Peyer's patch (tissue), 4 donors: ENCODE measurements around the gene MAP3K19.

Experiments
- POLR2A ChIP-seq, 2 donors: fragments of 450-650 bp; IDR thresholded peaks; one replicate each; pipeline ENCODE4 v1.5.1; 2017; ENCODE audit warnings: antibody characterized with exemption in 2 of 2, mild to moderate bottlenecking in 2 of 2, moderate library complexity in 2 of 2
- TF ChIP-seq, protein P1 (sequence below), 6 experiments: fragments of 450-650 bp in 4 of 6; fragments of 200-600 bp in 2 of 6; sonication (generic) in 1 of 6; IDR thresholded peaks; one replicate each; pipeline ENCODE4 v1.5.1; 2017 to 2019; ENCODE audit warnings: antibody characterized with exemption in 6 of 6, mild to moderate bottlenecking in 3 of 6, moderate library complexity in 1 of 6

DNA sequence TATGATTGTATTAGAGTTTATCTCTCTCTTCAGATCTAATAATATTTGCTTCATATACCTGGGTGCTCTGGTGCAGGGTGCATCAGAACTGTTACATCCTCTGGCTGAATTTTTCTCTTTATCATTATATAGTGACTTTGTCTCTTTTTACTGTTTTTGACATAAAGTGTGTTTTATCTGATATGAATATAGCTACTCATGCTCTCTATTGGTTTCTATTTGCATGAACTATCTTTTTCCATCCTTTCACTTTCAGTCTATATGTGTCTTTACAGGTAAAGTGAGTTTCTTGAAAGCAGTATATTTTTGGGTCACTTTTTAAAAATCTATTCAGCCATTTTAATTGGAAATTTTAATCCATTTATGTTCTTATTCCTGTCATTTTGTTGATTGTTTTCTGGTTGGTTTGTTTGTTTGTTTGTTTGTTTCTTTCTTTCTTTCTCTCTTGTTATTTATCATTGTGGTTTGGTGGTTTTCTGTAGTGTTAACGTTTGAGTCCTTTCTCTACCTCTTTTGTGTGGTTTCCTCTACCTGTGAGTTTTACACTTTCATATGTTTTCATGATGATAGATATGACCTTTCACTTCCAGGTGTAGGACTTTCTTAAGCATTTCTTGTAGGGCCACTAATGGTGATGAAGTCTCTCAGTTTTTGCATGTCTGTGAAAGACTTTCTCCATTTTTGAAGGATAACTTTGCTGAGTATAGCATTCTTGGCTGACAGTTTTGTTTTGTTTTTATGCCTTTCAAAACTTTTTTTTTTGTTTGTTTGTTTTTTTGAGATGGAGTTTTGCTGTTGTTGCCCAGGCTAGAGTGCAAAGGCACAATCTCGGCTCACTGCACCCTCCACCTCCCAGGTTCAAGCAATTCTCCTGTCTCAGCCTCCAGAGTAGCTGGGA is 73.8 kb downstream of the MAP3K19 start:
- TF ChIP-seq, protein P1, sequence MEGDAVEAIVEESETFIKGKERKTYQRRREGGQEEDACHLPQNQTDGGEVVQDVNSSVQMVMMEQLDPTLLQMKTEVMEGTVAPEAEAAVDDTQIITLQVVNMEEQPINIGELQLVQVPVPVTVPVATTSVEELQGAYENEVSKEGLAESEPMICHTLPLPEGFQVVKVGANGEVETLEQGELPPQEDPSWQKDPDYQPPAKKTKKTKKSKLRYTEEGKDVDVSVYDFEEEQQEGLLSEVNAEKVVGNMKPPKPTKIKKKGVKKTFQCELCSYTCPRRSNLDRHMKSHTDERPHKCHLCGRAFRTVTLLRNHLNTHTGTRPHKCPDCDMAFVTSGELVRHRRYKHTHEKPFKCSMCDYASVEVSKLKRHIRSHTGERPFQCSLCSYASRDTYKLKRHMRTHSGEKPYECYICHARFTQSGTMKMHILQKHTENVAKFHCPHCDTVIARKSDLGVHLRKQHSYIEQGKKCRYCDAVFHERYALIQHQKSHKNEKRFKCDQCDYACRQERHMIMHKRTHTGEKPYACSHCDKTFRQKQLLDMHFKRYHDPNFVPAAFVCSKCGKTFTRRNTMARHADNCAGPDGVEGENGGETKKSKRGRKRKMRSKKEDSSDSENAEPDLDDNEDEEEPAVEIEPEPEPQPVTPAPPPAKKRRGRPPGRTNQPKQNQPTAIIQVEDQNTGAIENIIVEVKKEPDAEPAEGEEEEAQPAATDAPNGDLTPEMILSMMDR (IDR thresholded peaks at IDR 0.05), result no peak
- TF ChIP-seq POLR2A (IDR thresholded peaks at IDR 0.05), result no peak
